Measurements from ENCODE around the gene SLC25A26. TPM values are rescaled to one million over a fixed set of nuclear protein-coding genes. Genes with fewer than 3 reads are reported as not detected.

Gene SLC25A26
- total and polyA plus RNA-seq, 2 of the 13 experiments (the other 11 are each of a cell fraction or from before 2014, with no cell fraction given): 23.1 to 32.7 TPM

- TF ChIP-seq ZFP82 (CRISPR knock-in tag; IDR thresholded peaks at IDR 0.05; ENCODE audit: borderline replicate concordance) (no peak), HNF4G (IDR thresholded peaks at IDR 0.05; ENCODE audit: borderline replicate concordance, low read depth, low read length) (no peak), HNF4G (CRISPR knock-in tag; IDR thresholded peaks at IDR 0.05; ENCODE audit: borderline replicate concordance, low read depth) (no peak), ZNF407 (CRISPR knock-in tag; IDR thresholded peaks at IDR 0.05; ENCODE audit: not compliant biosample characterization) (no peak), SMC3 (IDR thresholded peaks at IDR 0.05; ENCODE audit: low read length) (no peak), ELF1 (CRISPR knock-in tag; IDR thresholded peaks at IDR 0.05) (peak; percentile 97), HES4 (CRISPR knock-in tag; IDR thresholded peaks at IDR 0.05; ENCODE audit: borderline replicate concordance) (peak; percentile 76; the same call in 1 of the 2 replicates), PHF20 (CRISPR knock-in tag; IDR thresholded peaks at IDR 0.05) (peak; percentile 98), ZNF460 (CRISPR knock-in tag; IDR thresholded peaks at IDR 0.05; ENCODE audit: borderline replicate concordance) (no peak), ZNF850 (CRISPR knock-in tag; conservative IDR thresholded peaks at IDR 0.05) (no peak), ZNF740 (CRISPR knock-in tag; IDR thresholded peaks at IDR 0.05) (no peak; the same call in 1 of the 2 replicates), ZNF766 (CRISPR knock-in tag; IDR thresholded peaks at IDR 0.05; ENCODE audit: borderline replicate concordance) (no peak), TGIF2 (CRISPR knock-in tag; IDR thresholded peaks at IDR 0.05) (peak; percentile 90), ZNF550 (CRISPR knock-in tag; IDR thresholded peaks at IDR 0.05; ENCODE audit: borderline replicate concordance) (no peak), HMGXB3 (CRISPR knock-in tag; IDR thresholded peaks at IDR 0.05; ENCODE audit: borderline replicate concordance) (peak; percentile 15; the same call in 1 of the 2 replicates), PAX8 (CRISPR knock-in tag; IDR thresholded peaks at IDR 0.05; ENCODE audit: borderline replicate concordance) (no peak)
These were observed at the start of gene SLC25A26 (continued) for GRCh38 chr3:66220602-66221377.
